HS-27A (cell line): ENCODE results near the gene SKAP2.
A peak's percentile ranks its signal among the peaks of the same experiment; 100 is the strongest.

Source experiments
- DNase-seq: peaks from one replicate; pipeline ENCODE4 v3.0.0-alpha.2; 2012; ENCODE audit warnings: low read depth, missing footprints

SKAP2 gene

GRCh38 chr7:26864309-26865093 lies at the start of gene SKAP2:
TSS of gene SKAP2 (minus strand) at chr7:26864590. CDS start at chr7:26864429, 161 bp downstream.
- DNase-seq: peak; percentile 86

GRCh38 chr7:26912933-26913536 lies 48.6 kb upstream of the SKAP2 start:
- no peak for DNase-seq

GRCh38 chr7:26912338-26912737 lies 47.9 kb upstream of the SKAP2 start:
- no peak for DNase-seq

- DNase-seq: peak; percentile 49
Observed at GRCh38 chr7:26910221-26910620, 45.8 kb upstream of the SKAP2 start.

GRCh38 chr7:26900251-26900650 lies 35.9 kb upstream of the SKAP2 start:
- no peak for DNase-seq

- DNase-seq: no peak
Observed at GRCh38 chr7:26899519-26899918, 35.1 kb upstream of the SKAP2 start.

GRCh38 chr7:26898891-26899290 lies 34.5 kb upstream of the SKAP2 start:
- DNase-seq: no peak

- DNase-seq: no peak
Observed at GRCh38 chr7:26897928-26898327, 33.5 kb upstream of the SKAP2 start.

GRCh38 chr7:26891400-26892350 lies 27.3 kb upstream of the SKAP2 start:
- no peak for DNase-seq

- no peak for DNase-seq
Observed at GRCh38 chr7:26880852-26881251, 16.5 kb upstream of the SKAP2 start.

GRCh38 chr7:26879671-26880070 lies 15.3 kb upstream of the SKAP2 start:
- DNase-seq: no peak

GRCh38 chr7:26868841-26869495 lies 4.6 kb upstream of the SKAP2 start:
- peak; percentile 45 for DNase-seq

- DNase-seq: no peak
Observed at GRCh38 chr7:26865094-26865388, 651 bp upstream of the SKAP2 start.

- DNase-seq: no peak
Observed at GRCh38 chr7:26863518-26864308, 677 bp downstream of the SKAP2 start.

GRCh38 chr7:26862834-26863233 lies 1.6 kb downstream of the SKAP2 start:
- no peak for DNase-seq

- no peak for DNase-seq
Observed at GRCh38 chr7:26861050-26861449, 3.3 kb downstream of the SKAP2 start.

GRCh38 chr7:26860361-26860760 lies 4.0 kb downstream of the SKAP2 start:
- no peak for DNase-seq

GRCh38 chr7:26859720-26860119 lies 4.7 kb downstream of the SKAP2 start:
- DNase-seq: no peak

GRCh38 chr7:26858735-26859134 lies 5.7 kb downstream of the SKAP2 start:
- no peak for DNase-seq

GRCh38 chr7:26858241-26858715 lies 6.1 kb downstream of the SKAP2 start:
- DNase-seq: no peak

GRCh38 chr7:26857506-26858240 lies 6.7 kb downstream of the SKAP2 start:
- no peak for DNase-seq
